Epithelial cell of proximal tubule (primary cell): ENCODE measurements around the gene LPAR5. TPM values are rescaled to one million over a fixed set of nuclear protein-coding genes. Genes with fewer than 3 reads are reported as not detected.

ENCODE experiments used
- DNase-seq: peaks from one replicate; pipeline ENCODE4 v3.0.0-alpha.2; 2011; ENCODE audit warnings: low read depth
- H3K4me3 ChIP-seq: 2 replicates; pipeline ENCODE4 v1.5.1; 2011; ENCODE audit warnings: low read depth, mild to moderate bottlenecking, low read length
- CTCF ChIP-seq: conservative IDR thresholded peaks from 2 replicates; pipeline ENCODE4 v1.5.1; 2012; ENCODE audit warnings: low read depth, mild to moderate bottlenecking, low read length
- total RNA-seq: library from RNA; depleted of rRNA; stranded (reverse); fragments of >200 nt; gene quantifications from 2 replicates; pipeline ENCODE4 v1.2.3, GENCODE V29; 2015

LPAR5 gene
- total RNA-seq, 1 donor from 2014 or later = 0.81 TPM

DNA sequence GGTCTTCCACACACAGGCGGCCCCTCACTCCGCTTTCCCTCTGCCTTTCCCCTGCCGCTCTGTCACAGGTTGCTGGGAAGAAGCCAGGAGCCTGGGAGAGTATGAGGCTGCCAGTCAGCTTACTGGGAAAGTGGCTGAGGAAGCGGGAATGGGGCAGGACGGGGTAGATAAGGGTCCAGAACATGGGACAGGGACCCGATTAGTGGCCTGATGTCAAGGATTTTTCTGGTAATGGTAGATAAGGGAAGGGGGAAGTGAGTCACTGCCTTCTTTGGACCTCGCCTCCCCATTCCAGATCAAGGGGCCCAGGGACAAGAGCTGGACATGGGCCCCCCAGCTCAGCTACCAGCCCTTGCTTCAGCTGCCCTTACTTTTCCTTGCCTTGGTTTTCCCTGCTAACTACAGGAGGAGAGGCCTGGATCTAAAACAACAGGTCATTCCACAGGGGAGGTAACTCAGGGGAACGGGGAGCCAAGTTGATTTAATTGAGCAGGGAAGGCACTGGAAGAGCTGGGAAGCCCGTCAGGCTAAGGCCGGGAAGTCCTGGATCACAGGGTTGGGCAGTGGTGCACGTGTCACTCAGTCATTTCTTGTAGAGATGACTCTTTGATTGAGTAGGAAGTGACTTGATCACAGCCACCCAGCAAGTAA, 3.5 kb upstream of the LPAR5 start:
- no peak overlapping the region for H3K4me3 ChIP-seq
- no peak for DNase-seq
- no peak for TF ChIP-seq CTCF

GRCh38 chr12:6638305-6638704, 2.5 kb upstream of the LPAR5 start:
- H3K4me3 ChIP-seq = no peak overlapping the region
- DNase-seq = no peak
- no peak for TF ChIP-seq CTCF

DNA sequence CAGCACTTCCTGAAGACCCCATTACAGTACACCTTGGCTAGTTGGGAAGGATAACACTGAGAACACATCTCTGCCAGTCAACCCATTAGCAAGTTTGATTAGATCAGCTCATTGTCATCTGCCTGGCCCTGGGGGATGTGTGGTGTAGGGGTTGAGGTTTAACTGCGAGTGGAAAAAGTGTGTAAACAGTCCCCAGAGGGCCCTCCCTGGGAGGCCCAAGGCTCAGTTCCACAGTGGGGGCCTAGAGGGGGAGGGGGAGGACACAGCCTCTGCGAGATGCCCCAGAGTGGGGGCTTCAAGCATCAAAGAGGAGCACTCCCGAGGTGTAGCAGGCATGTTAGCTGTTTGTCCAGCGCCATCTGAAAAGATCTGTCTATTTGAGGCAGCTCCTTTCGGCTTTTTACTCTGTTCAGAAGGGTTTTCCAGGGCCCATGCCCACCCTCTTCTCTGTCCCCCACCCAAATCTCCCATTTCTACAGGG, 344 bp downstream of the LPAR5 start:
- no peak for TF ChIP-seq CTCF
- H3K4me3 ChIP-seq = no peak overlapping the region

DNA sequence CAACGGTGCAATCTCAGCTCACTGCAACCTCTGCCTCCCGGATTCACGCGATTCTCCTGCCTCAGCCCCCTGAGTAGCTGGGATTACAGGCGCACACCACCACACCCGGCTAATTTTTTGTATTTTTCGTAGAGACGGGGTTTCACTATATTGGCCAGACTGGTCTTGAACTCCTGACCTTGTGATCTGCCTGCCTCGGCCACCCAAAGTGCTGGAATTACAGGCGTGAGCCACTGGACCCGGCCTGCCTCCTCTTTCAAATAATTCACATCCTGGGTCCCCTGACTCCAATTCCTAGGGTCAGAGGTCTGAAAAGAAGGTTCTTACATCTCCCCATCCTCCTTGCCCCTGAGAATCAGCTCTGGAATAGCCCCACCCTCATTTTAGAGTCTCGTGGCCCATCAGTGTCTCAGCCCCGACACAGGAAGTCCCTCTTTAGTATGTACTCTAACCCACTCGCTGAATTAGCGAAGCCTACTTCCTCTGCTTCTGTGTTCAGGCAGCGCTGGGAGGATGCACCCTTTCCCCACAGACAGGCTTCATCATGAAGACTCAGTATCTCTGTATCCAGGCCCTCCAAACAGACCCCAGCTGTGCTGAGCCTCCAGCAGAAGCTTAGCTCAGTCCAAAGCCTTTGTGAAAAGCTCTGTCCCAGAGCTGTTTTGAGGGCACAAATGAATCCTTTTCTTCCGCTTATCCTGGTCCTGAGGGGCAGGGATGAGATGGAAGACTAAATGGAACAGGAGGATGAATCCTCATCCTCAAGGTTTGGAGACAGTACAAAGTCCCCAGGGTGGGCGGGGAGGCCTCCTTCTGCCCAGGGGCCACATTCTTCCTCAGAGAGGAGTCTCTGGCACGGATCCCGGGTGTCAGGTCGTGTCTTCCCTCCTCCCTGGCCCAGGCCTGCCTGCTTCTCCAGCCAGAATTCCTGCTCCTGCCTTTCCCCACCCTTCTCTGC, 3.5 kb downstream of the LPAR5 start:
- DNase-seq = no peak

More for the DNA sequence above, 344 bp downstream of the LPAR5 start:
- no peak for DNase-seq

GRCh38 chr12:6631549-6631961, 4.2 kb downstream of the LPAR5 start:
- no peak for TF ChIP-seq CTCF
- H3K4me3 ChIP-seq = no peak overlapping the region
- DNase-seq = no peak

More for the DNA sequence above, 3.5 kb downstream of the LPAR5 start:
- H3K4me3 ChIP-seq = no peak overlapping the region
- TF ChIP-seq CTCF = no peak

GRCh38 chr12:6630736-6631135, 5.0 kb downstream of the LPAR5 start:
- no peak for DNase-seq
- H3K4me3 ChIP-seq = no peak overlapping the region
- no peak for TF ChIP-seq CTCF
